CD4-positive, alpha-beta T cell (primary cell): ENCODE measurements around the gene TTC34. TPM values are rescaled to one million over a fixed set of nuclear protein-coding genes. Genes with fewer than 3 reads are reported as not detected.

ENCODE experiments used
- ATAC-seq: fragments of 200-7000 bp; cut with Tn5 transposase; one replicate; pipeline ENCODE4 v1.10.0; 2022; ENCODE audit warnings: mild to moderate bottlenecking; ENCODE audit not compliant: poor library complexity
- CTCF ChIA-PET: fragments of 350-600 bp; sonication (Branson Sonifier 250); formaldehyde crosslinking; loops from one replicate; lab custom pipeline; 2021; ENCODE audit warnings: antibody characterized with exemption, inconsistent platforms; lab: Charles Lee
- POLR2A ChIA-PET: fragments of 350-600 bp; sonication (Branson Sonifier 250); formaldehyde crosslinking; loops from one replicate; lab custom pipeline; 2021; ENCODE audit warnings: antibody characterized with exemption, inconsistent platforms; lab: Charles Lee
- DNase-seq, 14 experiments: peaks; one replicate each; pipeline ENCODE4 v3.0.0-alpha.2; 2013 to 2020; ENCODE audit warnings: mixed read lengths in 2 of 14
- H3K27ac ChIP-seq, 2 donors: one replicate each; pipeline versions ENCODE4 v1.5.1 to v1.7.0; 2013; ENCODE audit warnings: low read length in 2 of 2, low read depth in 1 of 2, mild to moderate bottlenecking in 1 of 2
- H3K27me3 ChIP-seq, 2 experiments: 1 replicate in 1 of 2; 2 replicates in 1 of 2; pipeline versions ENCODE4 v1.6.1 to v1.7.0; 2013; ENCODE audit warnings: low read length in 2 of 2, control low read depth in 1 of 2, mild to moderate bottlenecking in 1 of 2, moderate library complexity in 1 of 2; ENCODE audit not compliant: insufficient read depth in 2 of 2, control insufficient read depth in 1 of 2
- H3K36me3 ChIP-seq: one replicate; pipeline ENCODE4 v1.6.1; 2013; ENCODE audit warnings: low read length, control low read depth; ENCODE audit not compliant: insufficient read depth
- H3K4me1 ChIP-seq: one replicate; pipeline ENCODE4 v1.6.1; 2013; ENCODE audit warnings: low read length, control low read depth; ENCODE audit not compliant: insufficient read depth
- H3K4me3 ChIP-seq: one replicate; pipeline ENCODE4 v1.5.1; 2013; ENCODE audit warnings: mild to moderate bottlenecking, low read length, moderate library complexity
- H3K9me3 ChIP-seq, 2 experiments: 1 replicate in 1 of 2; 2 replicates in 1 of 2; pipeline versions ENCODE4 v1.6.1 to v1.7.0; 2013; ENCODE audit warnings: low read length in 2 of 2, mild to moderate bottlenecking in 2 of 2, control low read depth in 1 of 2, moderate library complexity in 1 of 2; ENCODE audit not compliant: control insufficient read depth in 1 of 2, insufficient read depth in 1 of 2
- H3K27ac Mint-ChIP-seq: one replicate; pipeline ENCODE4 v1.8.0; 2020; ENCODE audit warnings: mixed read lengths
- H3K27me3 Mint-ChIP-seq: one replicate; pipeline ENCODE4 v1.8.0; 2021; ENCODE audit warnings: mixed read lengths
- H3K36me3 Mint-ChIP-seq: one replicate; pipeline ENCODE4 v1.8.0; 2021; ENCODE audit warnings: low read depth, mixed read lengths
- H3K4me1 Mint-ChIP-seq: one replicate; pipeline ENCODE4 v1.8.0; 2021; ENCODE audit warnings: low read depth, mixed read lengths
- H3K4me3 Mint-ChIP-seq: one replicate; pipeline ENCODE4 v1.8.0; 2020; ENCODE audit warnings: mild to moderate bottlenecking, mixed read lengths
- H3K9me3 Mint-ChIP-seq: one replicate; pipeline ENCODE4 v1.8.0; 2020; ENCODE audit warnings: mixed read lengths
- intact Hi-C, 2 experiments: fragments of 100-400 bp; cut with DNase I in 1 of 2; cut with micrococcal nuclease in 1 of 2; formaldehyde crosslinking; loops; one replicate each; pipeline versions ENCODE4 v1.15.1 to v1.9.0; 2023 to 2025; cut with DNase I, micrococcal nuclease
- total RNA-seq, 174 experiments: library from RNA in 2 of 174; stranded (reverse) in 2 of 174; gene quantifications; one replicate each; pipeline ENCODE4 v1.2.3 and lab custom pipeline; 2021 to 2026
- TF ChIP-seq, protein P1 (sequence below): fragments of 200-600 bp; IDR thresholded peaks from one replicate; pipeline ENCODE4 v1.8.0; 2022; ENCODE audit warnings: antibody characterized with exemption, mild to moderate bottlenecking

TTC34 gene
- total RNA-seq, 2 experiments from 2014 or later: 1.3 TPM

DNA sequence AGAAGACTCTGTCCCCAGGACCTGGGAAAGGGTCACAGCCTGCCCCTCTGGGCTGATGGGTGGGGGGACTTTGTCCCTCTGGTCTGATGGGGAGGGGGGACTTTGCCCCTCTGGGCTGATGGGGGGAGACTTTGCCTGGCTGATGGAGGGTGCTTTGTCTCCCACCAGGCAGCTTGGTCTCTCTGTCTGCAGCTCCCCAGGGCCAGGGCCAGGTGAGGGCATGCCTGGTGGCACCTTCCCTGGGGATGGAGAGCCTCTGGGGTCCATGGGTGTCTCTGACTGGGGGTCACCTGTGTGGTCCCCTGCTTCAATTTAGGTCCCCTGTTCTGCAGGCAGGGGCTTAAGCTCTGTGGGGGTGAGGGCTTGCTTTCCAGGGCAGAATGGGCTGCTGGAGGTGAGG, 23.5 kb upstream of the TTC34 start:
- intact Hi-C loops: loop anchor here (5.0 kb wide), 2 partner anchors 97 to 597 kb away; no protein-coding TSS in a partner anchor
- peaks cover 4% of the 10 kb centered on the region for H3K27me3 Mint-ChIP-seq
- POLR2A ChIA-PET: no interaction called here
- Histone ChIP-seq H3K4me3 (no peak overlapping the region), H3K36me3 (no peaks in the 10 kb centered on the region), H3K27me3 (peaks cover 6 to 11% of the 10 kb centered on the region in 2 experiments), H3K4me1 (peaks cover 11% of the 10 kb centered on the region), H3K9me3 (peaks cover 5 to 37% of the 10 kb centered on the region in 2 experiments), H3K27ac (no peak overlapping the region)
- H3K9me3 Mint-ChIP-seq: no peaks in the 10 kb centered on the region
- H3K4me1 Mint-ChIP-seq: peaks cover 4% of the 10 kb centered on the region
- CTCF ChIA-PET: no interaction called here
- no peaks in the 10 kb centered on the region for H3K36me3 Mint-ChIP-seq
- no peak overlapping the region for H3K27ac Mint-ChIP-seq
- no peak overlapping the region for H3K4me3 Mint-ChIP-seq
- ATAC-seq: no peak
- TF ChIP-seq, protein P1, sequence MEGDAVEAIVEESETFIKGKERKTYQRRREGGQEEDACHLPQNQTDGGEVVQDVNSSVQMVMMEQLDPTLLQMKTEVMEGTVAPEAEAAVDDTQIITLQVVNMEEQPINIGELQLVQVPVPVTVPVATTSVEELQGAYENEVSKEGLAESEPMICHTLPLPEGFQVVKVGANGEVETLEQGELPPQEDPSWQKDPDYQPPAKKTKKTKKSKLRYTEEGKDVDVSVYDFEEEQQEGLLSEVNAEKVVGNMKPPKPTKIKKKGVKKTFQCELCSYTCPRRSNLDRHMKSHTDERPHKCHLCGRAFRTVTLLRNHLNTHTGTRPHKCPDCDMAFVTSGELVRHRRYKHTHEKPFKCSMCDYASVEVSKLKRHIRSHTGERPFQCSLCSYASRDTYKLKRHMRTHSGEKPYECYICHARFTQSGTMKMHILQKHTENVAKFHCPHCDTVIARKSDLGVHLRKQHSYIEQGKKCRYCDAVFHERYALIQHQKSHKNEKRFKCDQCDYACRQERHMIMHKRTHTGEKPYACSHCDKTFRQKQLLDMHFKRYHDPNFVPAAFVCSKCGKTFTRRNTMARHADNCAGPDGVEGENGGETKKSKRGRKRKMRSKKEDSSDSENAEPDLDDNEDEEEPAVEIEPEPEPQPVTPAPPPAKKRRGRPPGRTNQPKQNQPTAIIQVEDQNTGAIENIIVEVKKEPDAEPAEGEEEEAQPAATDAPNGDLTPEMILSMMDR: no peak
- DNase-seq: no peak

DNA sequence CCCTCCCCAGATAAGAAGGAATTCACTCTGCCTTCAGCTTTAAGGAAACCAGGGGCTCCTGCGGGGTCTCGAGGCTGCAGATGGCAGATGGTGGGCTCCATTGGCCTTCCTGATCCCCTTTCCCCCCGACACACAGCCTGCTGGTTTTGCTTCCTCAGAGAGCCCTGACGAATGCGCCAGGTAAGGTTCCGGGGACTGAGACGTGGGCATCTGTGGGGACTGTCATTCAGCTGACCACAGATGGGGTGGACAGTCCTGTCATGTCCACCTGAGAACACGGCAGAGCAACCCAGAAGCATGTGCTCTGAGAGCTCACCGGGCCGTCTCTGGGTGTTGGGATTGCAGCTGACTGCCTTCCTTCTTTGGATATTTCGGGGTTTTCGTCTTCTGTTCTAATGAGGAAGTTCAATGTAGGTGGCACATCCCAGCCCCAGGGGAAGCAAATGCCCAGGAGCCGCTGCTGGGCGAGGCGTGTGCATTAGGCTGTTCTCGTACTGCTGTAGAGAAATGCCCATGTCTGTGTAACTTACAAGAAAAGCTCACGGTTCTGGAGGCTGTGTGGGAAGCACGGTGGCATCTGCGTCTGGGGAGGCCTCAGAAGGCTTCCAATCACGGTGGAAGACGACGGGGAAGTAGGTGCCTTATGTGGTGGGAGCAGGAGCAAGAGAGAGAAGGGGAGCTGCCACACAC, 22.6 kb upstream of the TTC34 start:
- TF ChIP-seq, protein P1: no peak
- Histone ChIP-seq H3K9me3 (peaks cover 5 to 36% of the 10 kb centered on the region in 2 experiments), H3K4me1 (peaks cover 11% of the 10 kb centered on the region), H3K27ac (no peak overlapping the region), H3K36me3 (no peaks in the 10 kb centered on the region), H3K27me3 (peaks cover 6 to 11% of the 10 kb centered on the region in 2 experiments), H3K4me3 (no peak overlapping the region)
- ChIA-PET POLR2A (no interaction called here), CTCF (no interaction called here)
- ATAC-seq (no peak), DNase-seq (no peak)
- no peak overlapping the region for H3K4me3 Mint-ChIP-seq
- no peaks in the 10 kb centered on the region for H3K9me3 Mint-ChIP-seq
- peaks cover 4% of the 10 kb centered on the region for H3K4me1 Mint-ChIP-seq
- H3K27ac Mint-ChIP-seq: no peak overlapping the region
- H3K27me3 Mint-ChIP-seq: peaks cover 4% of the 10 kb centered on the region
- intact Hi-C loops: loop anchor here (5.0 kb wide), 2 partner anchors 98 to 598 kb away; no protein-coding TSS in a partner anchor
- H3K36me3 Mint-ChIP-seq: no peaks in the 10 kb centered on the region

DNA sequence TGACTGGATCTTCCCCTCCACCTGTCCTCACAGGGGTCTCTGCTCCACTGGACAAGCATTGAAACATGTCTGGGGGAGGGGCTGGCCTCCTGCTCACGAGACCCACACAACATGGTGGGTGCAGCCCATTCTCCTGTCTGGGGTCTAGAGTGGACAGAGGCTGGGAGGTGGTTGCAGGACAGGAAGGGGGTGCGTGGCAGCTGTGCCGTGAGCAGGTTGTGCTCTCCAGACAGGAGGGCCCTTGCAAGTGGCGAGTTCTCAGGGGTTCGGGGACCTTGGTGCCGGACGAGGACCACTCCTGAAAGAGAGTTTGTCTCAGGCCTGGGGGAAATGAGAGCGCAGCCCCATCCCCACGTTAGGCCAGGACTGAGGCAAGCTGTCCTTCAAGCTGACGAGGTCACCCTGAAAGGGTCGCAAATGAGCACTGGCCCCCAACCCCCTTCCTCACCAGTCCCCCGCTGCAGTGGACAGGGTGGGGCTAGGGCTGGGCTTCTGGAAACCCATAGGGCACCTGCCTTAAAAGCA, 21.2 kb upstream of the TTC34 start:
- Histone ChIP-seq H3K27me3 (peaks cover 6 to 11% of the 10 kb centered on the region in 2 experiments), H3K4me3 (no peak overlapping the region), H3K36me3 (no peaks in the 10 kb centered on the region), H3K9me3 (peaks cover 0 to 22% of the 10 kb centered on the region in 2 experiments), H3K27ac (no peak overlapping the region), H3K4me1 (peaks cover 11% of the 10 kb centered on the region)
- POLR2A ChIA-PET: interaction anchor here (1.5 kb wide), 1 partner anchor 10 kb away, joined by 4 read pairs; no protein-coding TSS in a partner anchor
- peaks cover 4% of the 10 kb centered on the region for H3K27me3 Mint-ChIP-seq
- ATAC-seq (no peak), DNase-seq (no peak)
- no peaks in the 10 kb centered on the region for H3K9me3 Mint-ChIP-seq
- no peak overlapping the region for H3K4me3 Mint-ChIP-seq
- TF ChIP-seq, protein P1: no peak
- peaks cover 3% of the 10 kb centered on the region for H3K4me1 Mint-ChIP-seq
- CTCF ChIA-PET: interaction anchor here (1.2 kb wide), 1 partner anchor 99 kb away, joined by 5 read pairs; no protein-coding TSS in a partner anchor
- H3K27ac Mint-ChIP-seq: no peak overlapping the region
- H3K36me3 Mint-ChIP-seq: no peaks in the 10 kb centered on the region
- intact Hi-C loops: loop anchor here (1.0 to 5.0 kb wide), 4 partner anchors 18 to 600 kb away; no protein-coding TSS in a partner anchor
